Muscle of leg (tissue), 11 donors: ENCODE data around the gene ZNRF4. TPM values are rescaled to one million over a fixed set of nuclear protein-coding genes. Genes with fewer than 3 reads are reported as not detected.
"Not testable (repeated sequence)": the region's sequence is repeated elsewhere in the genome, so short reads cannot be mapped to it uniquely, and the experiment has no call there.

Experiments used
- DNase-seq: peaks from one replicate; pipeline ENCODE4 v3.0.0; 2013
- H3K27ac ChIP-seq: one replicate; pipeline ENCODE4 v1.5.1; 2013; ENCODE audit warnings: mild to moderate bottlenecking, low read length, control low read depth
- H3K27me3 ChIP-seq: one replicate; pipeline ENCODE4 v1.6.1; 2013; ENCODE audit warnings: low read length; ENCODE audit not compliant: control insufficient read depth, insufficient read depth
- H3K36me3 ChIP-seq: one replicate; pipeline ENCODE4 v1.6.1; 2013; ENCODE audit warnings: low read length; ENCODE audit not compliant: control insufficient read depth, insufficient read depth
- H3K4me1 ChIP-seq: one replicate; pipeline ENCODE4 v1.6.1; 2013; ENCODE audit warnings: low read length; ENCODE audit not compliant: control insufficient read depth, insufficient read depth
- H3K4me3 ChIP-seq: one replicate; pipeline ENCODE4 v1.5.1; 2013; ENCODE audit warnings: low read length, control low read depth
- H3K9me3 ChIP-seq: replicated peaks from 2 replicates; pipeline ENCODE4 v1.6.1; 2013; ENCODE audit warnings: low read depth, low read length; ENCODE audit not compliant: control insufficient read depth
- WGBS: methylation state at CpG from one replicate; pipeline ENCODE4 v1.1.5; 2013; ENCODE audit warnings: missing lambda C conversion rate; ENCODE audit not compliant: insufficient coverage; 5-methylcytosine and 5-hydroxymethylcytosine counted together
- polyA plus RNA-seq, 8 donors: library from polyadenylated mRNA; unstranded; fragments of 120-200 nt; gene quantifications; one replicate each; pipeline versions ENCODE4 v1.2.1 to v1.2.3, GENCODE V29; 2013; ENCODE audit warnings: inconsistent platforms in 1 of 8, low replicate concordance in 1 of 8; ENCODE audit not compliant: insufficient read length in 8 of 8, insufficient read depth in 1 of 8
- total RNA-seq: library from RNA; stranded (reverse); fragments of 120-200 nt; gene quantifications from one replicate; pipeline ENCODE4 v1.2.4, GENCODE V29; 2013

The ZNRF4 gene
- total and polyA plus RNA-seq, 9 donors, result not detected

GRCh38 chr19:5425260-5425659, 30.0 kb upstream of the ZNRF4 start:
- 73% methylated on average over 1 of the region's 1 CpG for WGBS
- DNase-seq, result no peak
- Histone ChIP-seq H3K36me3 (no peaks in the 10 kb centered on the region), H3K27me3 (peaks cover 6% of the 10 kb centered on the region), H3K4me1 (no peaks in the 10 kb centered on the region), H3K27ac (no peak overlapping the region), H3K4me3 (no peak overlapping the region), H3K9me3 (no peaks in the 10 kb centered on the region)

DNA sequence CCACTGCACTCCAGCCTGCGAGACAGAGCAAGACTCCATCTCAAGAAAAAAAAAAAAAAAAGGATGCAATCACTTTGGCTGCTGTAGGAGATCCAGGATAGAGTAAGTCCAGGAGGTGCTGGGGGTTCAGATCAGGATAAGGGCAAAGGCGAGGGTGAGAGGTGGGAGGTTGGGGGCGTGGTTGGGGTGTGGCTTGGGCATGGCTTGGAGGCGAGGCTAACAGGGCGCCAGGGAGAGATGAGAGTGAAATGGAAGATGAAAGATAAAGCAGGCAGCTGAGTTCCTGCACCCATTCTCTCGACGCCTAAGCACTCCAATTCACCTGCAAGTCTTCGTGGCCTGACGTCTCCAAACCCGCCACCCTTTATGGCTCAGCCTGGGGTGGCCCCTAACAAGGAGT, 25.0 kb upstream of the ZNRF4 start:
- H3K27ac ChIP-seq, result no peak overlapping the region
- no peak overlapping the region for H3K4me3 ChIP-seq
- H3K9me3 ChIP-seq, result peaks cover 6% of the 10 kb centered on the region
- peaks cover 9% of the 10 kb centered on the region for H3K27me3 ChIP-seq
- no peak for DNase-seq
- 40% methylated on average over 7 of the region's 10 CpGs for WGBS
- H3K36me3 ChIP-seq, result no peaks in the 10 kb centered on the region
- no peaks in the 10 kb centered on the region for H3K4me1 ChIP-seq

- WGBS, result no CpG with 5 or more reads among the region's 5 CpGs
- H3K27me3 ChIP-seq, result peaks cover 19% of the 10 kb centered on the region
- peaks cover 6% of the 10 kb centered on the region for H3K9me3 ChIP-seq
- peaks cover 8% of the 10 kb centered on the region for H3K4me1 ChIP-seq
- no peak overlapping the region for H3K4me3 ChIP-seq
- H3K27ac ChIP-seq, result no peak overlapping the region
- DNase-seq, result no peak
- H3K36me3 ChIP-seq, result no peaks in the 10 kb centered on the region
Measured at GRCh38 chr19:5432687-5433086, 22.5 kb upstream of the ZNRF4 start.

DNA sequence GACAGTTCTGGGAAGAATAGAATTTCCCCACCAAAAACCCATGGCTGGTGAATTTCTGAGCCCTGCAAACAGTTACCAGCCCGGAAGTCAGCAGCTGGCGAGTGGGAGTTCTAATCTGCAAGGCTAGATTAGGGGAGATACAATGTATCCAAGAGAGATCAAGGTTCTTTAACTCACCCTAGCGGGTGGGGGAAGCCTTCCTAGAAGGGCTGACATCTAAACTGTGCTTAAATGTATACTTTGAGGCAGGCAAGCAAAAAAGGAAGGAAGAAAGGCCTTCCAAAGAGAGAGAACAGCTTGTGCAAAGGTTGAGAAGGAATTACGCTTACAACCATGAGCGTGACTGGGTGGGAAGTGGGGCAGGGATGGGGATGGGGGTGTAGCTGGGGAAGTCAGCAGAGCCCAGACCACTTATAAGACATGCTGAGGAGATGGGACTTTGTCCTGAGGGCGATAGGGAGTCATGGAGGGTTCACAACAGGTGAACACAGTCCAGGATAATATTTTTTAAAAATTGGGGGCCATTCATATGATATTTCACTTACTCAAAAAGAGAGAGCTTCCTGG, 20.8 kb upstream of the ZNRF4 start:
- 47% methylated on average over 5 of the region's 6 CpGs for WGBS
- H3K27ac ChIP-seq, result no peak overlapping the region
- H3K4me1 ChIP-seq, result peaks cover 8% of the 10 kb centered on the region
- peaks cover 21% of the 10 kb centered on the region for H3K27me3 ChIP-seq
- peaks cover 6% of the 10 kb centered on the region for H3K9me3 ChIP-seq
- no peaks in the 10 kb centered on the region for H3K36me3 ChIP-seq
- no peak overlapping the region for H3K4me3 ChIP-seq
- no peak for DNase-seq

DNA sequence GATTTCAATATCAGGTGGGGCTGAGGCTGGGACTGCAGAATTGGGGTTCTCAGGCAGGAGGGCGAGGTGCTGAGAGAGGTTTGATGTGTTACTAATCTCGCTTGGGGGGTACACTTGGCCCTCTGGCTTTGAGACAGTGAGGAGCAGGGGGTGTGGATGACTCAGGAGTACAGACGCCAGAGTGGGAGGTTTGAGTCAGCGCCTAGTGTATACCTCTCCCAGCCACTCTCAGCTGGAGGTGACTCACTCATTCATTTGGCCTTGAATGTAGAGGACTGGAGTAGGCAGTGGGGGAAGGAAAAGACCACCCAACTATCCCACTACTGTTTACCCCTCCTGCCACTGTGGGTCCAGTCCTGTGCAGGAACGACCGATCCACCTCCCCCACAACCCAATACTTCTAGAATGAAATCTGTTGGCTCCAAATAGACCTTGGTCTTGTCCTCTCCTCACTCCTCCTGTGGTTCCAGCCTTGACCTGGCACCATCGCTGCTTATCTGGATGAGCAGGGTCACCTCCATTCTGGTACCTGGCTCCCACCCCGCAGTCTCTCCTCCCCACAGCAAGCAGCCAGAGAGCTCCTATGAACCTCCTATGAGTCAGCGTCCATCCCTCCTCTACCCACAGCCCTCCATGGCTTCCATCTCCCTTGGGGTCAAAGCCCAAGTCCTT, 20.1 kb upstream of the ZNRF4 start:
- DNase-seq, result no peak
- Histone ChIP-seq H3K27me3 (peaks cover 21% of the 10 kb centered on the region), H3K36me3 (no peaks in the 10 kb centered on the region), H3K4me1 (peaks cover 8% of the 10 kb centered on the region), H3K27ac (no peak overlapping the region), H3K9me3 (peaks cover 6% of the 10 kb centered on the region), H3K4me3 (no peak overlapping the region)
- WGBS, result 79% methylated on average over 7 of the region's 9 CpGs

DNA sequence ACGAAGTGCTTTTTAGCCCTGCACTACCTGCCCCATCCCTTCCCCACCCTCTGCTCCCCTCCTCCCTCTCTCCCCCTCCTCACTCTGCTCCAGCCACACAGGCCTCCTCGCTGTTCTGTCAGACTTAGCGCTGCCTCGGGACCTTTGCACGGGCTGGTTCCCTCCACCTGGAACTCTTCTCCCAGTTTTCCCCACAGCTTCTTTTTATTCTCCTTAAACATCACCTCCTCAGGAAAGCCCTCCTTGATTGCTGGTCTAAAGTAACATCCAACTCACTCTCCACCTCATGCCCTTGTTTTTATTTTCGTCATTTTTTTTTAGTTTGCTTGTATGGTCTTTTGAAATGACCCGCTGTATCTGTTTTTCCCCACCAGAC, 19.6 kb upstream of the ZNRF4 start:
- no peaks in the 10 kb centered on the region for H3K36me3 ChIP-seq
- DNase-seq, result no peak
- H3K27ac ChIP-seq, result no peak overlapping the region
- 87% methylated on average over 5 of the region's 7 CpGs for WGBS
- peaks cover 21% of the 10 kb centered on the region for H3K27me3 ChIP-seq
- no peak overlapping the region for H3K4me3 ChIP-seq
- H3K9me3 ChIP-seq, result peaks cover 6% of the 10 kb centered on the region
- peaks cover 8% of the 10 kb centered on the region for H3K4me1 ChIP-seq

- no peaks in the 10 kb centered on the region for H3K36me3 ChIP-seq
- H3K27me3 ChIP-seq, result peaks cover 21% of the 10 kb centered on the region
- 0% methylated on average over 19 of the region's 41 CpGs for WGBS
- H3K27ac ChIP-seq, result no peak overlapping the region
- peaks cover 6% of the 10 kb centered on the region for H3K9me3 ChIP-seq
- H3K4me3 ChIP-seq, result peak overlapping the region; percentile 10
- H3K4me1 ChIP-seq, result peaks cover 8% of the 10 kb centered on the region
- DNase-seq, result peak; percentile 47
Measured at GRCh38 chr19:5436106-5436947, 18.9 kb upstream of the ZNRF4 start.

- no peak overlapping the region for H3K27ac ChIP-seq
- no peak for DNase-seq
- H3K4me1 ChIP-seq, result peaks cover 8% of the 10 kb centered on the region
- H3K9me3 ChIP-seq, result peaks cover 6% of the 10 kb centered on the region
- H3K27me3 ChIP-seq, result peaks cover 21% of the 10 kb centered on the region
- H3K36me3 ChIP-seq, result no peaks in the 10 kb centered on the region
- WGBS, result 0% methylated on average over 3 of the region's 15 CpGs
- H3K4me3 ChIP-seq, result peak overlapping the region; percentile 10
Measured at GRCh38 chr19:5436948-5437306, 18.3 kb upstream of the ZNRF4 start.

- no CpG with 5 or more reads among the region's 8 CpGs for WGBS
- H3K27me3 ChIP-seq, result peaks cover 23% of the 10 kb centered on the region
Measured at GRCh38 chr19:5438756-5439155, 16.5 kb upstream of the ZNRF4 start.

GRCh38 chr19:5439452-5439851, 15.8 kb upstream of the ZNRF4 start:
- H3K36me3 ChIP-seq, result no peaks in the 10 kb centered on the region
- peaks cover under 1% of the 10 kb centered on the region for H3K9me3 ChIP-seq
- H3K4me1 ChIP-seq, result peaks cover 8% of the 10 kb centered on the region
- H3K27ac ChIP-seq, result no peak overlapping the region
- H3K27me3 ChIP-seq, result peaks cover 20% of the 10 kb centered on the region
- no peak for DNase-seq
- H3K4me3 ChIP-seq, result no peak overlapping the region

More at GRCh38 chr19:5438756-5439155, 16.5 kb upstream of the ZNRF4 start:
- not testable (repeated sequence) for H3K36me3 ChIP-seq, H3K27ac ChIP-seq, DNase-seq, H3K4me1 ChIP-seq, H3K4me3 ChIP-seq, H3K9me3 ChIP-seq
